DND-41 (cell line): ENCODE measurements around the gene TDG.

Source experiments
- CTCF ChIP-seq: IDR thresholded peaks from 2 replicates; pipeline ENCODE4 v1.5.1; 2012; ENCODE audit warnings: borderline replicate concordance, low read length, moderate library complexity, mild to moderate bottlenecking; ENCODE audit not compliant: poor library complexity, severe bottlenecking; ENCODE audit errors: extremely low read depth
- EZH2 ChIP-seq: IDR thresholded peaks from 3 replicates; pipeline ENCODE4 v1.6.1; 2012; ENCODE audit warnings: borderline replicate concordance, low read depth, mild to moderate bottlenecking, moderate library complexity, low read length, inconsistent platforms; ENCODE audit not compliant: severe bottlenecking

GRCh38 chr12:103948746-103949406, 16.8 kb upstream of the TDG start:
- no peak for TF ChIP-seq CTCF
- TF ChIP-seq EZH2, result no peak
